GM19455 (cell line): ENCODE data around the gene SMYD1.

Source experiments
- ATAC-seq: cut with Tn5 transposase; IDR thresholded peaks from one replicate; pipeline ENCODE4 v1.9.1; 2021; ENCODE audit not compliant: unreplicated experiment

SMYD1 gene

DNA sequence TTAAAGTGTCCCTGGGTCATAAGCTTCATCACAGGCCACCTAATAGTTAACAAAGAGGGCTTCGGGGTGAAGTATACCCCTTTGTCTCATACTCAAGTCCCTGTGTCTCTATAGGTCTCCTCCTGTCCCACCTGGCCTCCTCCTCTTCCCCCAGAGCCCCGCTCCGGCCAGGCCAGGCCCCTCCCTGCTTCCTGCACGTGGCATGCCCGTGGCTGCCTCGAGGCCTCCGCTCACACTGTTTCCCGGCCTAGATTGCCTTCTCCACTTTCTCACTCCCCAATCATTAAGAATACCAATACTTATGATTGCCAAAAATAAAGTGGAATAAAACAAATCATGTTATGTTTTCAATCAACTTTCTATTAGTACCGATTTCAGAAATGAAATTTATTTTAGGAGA, 18.8 kb downstream of the SMYD1 start:
- no peak for ATAC-seq

DNA sequence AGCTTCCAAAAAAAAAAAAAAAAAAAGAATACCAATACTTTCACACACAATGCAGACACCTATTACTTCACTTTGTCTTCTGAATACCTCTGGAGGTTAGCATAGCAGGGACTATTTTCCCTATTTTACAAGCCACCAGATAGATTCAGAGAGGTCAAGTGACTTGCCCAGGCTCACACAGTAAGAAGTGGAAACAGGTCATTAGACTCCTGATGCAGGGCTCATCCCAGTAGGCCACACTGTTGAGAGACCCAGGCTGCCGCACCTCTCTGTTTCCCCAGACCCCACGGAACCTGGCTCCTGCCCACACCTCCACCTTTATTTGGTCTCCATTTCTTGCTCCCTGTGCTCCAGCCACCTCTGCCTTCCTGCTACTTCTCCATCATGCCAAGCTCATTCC, 19.4 kb downstream of the SMYD1 start:
- no peak for ATAC-seq

DNA sequence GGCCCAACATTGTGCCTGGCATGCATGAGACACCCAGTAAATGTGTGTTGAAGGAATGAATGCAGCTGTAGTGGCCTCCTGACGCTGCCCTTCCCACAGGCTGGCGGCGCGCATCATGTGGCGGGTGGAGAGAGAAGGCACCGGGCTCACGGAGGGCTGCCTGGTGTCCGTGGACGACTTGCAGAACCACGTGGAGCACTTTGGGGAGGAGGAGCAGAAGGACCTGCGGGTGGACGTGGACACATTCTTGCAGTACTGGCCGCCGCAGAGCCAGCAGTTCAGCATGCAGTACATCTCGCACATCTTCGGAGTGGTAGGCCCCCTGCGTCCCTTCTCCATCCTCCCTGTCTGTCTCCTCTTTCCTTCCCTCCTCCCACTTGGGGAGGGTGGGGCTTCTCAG, 20.1 kb downstream of the SMYD1 start:
- ATAC-seq: no peak

DNA sequence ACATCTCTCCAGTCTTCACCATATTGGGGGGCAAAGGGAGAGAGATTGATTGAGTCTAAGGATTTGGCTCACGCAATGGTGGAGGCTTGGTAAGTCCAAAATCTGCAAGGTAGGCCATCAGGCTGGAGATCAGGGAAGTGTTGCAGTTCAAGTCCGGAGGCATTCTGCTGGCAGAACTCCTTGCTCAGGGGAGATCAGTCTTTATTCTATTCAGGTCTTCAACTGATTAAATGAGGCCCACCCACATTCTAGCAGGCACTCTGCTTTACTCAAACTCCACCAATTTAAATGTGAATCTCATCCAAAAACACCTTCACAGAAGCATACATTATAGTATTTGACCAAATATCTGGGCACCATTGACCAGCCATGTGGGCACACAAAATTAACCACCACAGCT, 21.4 kb downstream of the SMYD1 start:
- ATAC-seq: no peak

DNA sequence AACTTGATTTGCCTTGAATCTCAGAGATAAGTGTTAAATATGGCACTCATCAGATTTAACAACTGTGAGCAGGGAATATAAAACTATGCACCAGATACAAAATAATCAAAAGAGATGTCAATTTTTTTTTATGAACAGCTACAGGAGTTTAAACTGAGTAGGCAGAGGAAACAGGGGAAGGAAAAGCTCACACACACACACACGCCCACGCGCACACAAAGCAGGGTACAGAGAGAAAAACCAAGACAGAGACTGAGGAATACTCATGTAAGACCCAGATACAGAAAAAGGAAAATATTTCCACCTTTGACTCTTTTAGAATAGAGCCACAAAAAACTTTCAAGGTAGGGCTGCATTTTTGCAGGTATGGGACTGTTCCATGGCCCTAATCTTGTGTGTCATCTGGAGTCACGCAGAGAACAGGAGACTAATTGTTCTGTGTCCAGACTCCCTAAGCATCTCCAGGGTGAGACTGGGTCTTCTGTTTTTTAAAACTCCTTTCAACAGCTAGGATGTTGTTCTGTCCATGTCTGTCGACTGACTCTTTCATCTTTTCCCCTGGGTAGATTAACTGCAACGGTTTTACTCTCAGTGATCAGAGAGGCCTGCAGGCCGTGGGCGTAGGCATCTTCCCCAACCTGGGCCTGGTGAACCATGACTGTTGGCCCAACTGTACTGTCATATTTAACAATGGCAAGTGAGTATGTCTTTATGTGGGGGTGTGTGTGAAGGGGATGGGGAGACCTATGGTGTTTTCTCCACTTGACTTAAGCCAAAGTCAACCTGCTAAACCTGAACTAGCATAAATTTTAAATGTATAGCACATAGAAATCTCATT, 23.0 kb downstream of the SMYD1 start:
- no peak for ATAC-seq

DNA sequence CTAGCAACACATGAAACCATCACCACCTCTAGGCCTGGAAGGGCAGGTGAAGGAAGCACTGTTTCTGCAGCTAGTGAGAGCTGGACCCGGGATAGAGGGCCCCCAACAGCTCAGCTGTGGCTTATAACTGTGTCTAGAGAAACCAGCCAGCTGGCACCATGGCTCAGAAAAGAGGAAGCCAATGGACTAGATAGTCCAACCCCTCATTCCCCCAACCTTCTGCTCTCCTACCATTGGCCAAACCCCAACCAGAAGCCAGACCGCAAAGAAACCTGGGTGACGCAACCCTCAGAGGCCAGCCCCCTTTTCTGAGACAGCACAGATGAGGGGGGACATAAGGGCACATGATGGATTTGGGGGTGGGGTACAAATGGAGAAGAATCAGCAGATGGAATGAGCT, 24.3 kb downstream of the SMYD1 start:
- ATAC-seq: no peak

DNA sequence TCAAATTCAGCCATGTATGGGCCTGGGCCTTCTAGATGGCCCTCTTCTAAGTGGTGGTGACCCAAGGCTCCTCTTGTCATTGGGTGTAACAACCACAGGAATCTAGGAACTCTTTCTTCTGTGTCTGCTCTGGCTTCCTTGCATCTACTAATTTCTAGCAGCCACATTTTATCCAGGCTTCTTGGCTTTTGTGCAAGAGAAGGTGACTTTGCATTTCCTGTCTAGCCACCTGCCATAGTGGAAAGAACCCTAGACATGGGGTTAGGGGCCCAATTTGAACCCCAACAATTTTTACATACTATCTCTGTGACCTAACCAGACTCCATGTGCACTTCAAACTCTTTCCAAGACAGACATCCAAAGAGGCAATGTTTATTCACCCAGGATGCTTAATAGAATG, 25.1 kb downstream of the SMYD1 start:
- no peak for ATAC-seq

DNA sequence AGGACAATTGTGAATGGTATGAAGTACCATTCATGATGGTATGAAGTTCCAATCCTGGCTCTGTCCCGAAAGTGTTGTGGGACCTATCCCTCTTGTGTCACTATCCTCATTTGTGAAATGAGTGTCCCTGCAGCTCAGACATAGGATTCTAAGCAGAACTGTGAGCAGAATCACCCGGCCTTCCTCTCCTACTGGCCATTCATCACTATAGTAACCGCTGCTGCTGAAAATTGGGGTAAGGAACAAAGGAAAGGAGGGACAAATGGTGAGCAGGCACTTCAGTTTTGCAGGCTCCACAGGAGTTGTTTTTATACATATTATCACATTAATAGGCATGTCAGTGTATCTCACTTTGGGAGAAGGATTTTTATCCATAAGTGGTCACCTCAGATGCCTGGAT, 27.4 kb downstream of the SMYD1 start:
- ATAC-seq: no peak

DNA sequence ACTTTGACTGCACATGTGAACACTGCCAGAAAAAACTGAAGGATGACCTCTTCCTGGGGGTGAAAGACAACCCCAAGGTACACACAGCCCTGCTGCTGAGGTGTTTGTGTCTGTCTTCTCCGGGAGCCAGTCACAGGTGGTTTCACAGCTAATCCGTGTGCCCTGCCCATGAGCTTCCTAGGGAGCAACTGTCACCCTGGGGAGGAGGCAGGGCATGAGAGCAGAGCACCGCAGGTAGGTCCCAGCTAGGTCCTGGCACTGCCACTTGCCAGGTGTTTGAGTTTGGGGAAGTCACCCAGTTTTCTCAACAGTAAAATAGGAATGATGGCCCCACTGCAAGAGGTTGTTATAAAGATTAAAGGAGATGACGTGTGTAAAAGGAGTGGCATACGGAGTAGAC, 29.1 kb downstream of the SMYD1 start:
- no peak for ATAC-seq

DNA sequence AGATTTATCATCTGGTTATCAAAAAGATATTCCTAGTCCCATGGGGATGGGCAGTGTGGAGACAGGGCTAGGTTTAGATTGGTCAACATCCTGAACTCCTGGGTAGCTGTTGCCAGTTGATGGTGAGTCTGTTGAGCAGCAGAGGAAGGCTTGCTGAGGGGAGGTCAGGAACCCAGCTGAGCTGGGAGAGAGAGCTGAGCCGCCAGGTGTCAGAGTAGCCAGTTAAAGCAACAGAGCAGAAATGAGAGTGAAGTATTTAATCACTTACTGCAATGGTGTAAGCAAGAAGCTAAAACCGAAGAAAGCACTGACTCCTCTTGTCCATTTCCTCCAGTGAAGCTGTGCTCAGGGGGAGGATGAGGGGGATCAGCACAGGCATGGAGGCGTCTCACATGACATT, 29.6 kb downstream of the SMYD1 start:
- no peak for ATAC-seq

DNA sequence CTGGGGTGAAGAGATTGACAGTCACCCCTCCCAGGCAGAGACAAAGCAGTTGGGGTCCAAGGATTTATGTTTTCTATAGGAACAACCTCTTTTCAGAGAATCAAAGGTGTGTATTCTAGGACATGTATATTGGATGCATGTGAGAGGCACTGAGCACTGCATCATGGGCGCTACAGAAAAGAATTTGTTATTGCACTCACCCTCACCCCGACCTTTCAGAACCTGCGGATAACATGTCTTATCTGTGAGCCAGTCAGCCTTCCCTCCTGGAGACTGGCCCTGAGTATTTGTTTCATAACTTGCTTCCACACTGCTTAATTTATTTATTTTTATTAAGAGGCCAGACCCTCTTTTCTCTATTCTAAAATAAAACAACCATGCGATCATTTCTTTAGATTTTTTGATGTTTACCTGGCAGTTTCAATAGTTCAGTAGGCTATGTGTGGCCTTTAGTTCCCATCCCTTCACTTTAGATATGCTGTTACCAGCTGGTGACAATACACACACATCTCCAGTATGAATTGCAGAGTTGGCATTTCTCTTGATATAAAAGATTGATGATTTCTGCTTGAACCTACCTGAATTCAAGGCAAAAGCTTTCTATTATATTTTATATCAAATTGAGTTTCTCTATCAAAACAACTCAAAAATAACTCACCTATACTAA, 30.4 kb downstream of the SMYD1 start:
- ATAC-seq: no peak

DNA sequence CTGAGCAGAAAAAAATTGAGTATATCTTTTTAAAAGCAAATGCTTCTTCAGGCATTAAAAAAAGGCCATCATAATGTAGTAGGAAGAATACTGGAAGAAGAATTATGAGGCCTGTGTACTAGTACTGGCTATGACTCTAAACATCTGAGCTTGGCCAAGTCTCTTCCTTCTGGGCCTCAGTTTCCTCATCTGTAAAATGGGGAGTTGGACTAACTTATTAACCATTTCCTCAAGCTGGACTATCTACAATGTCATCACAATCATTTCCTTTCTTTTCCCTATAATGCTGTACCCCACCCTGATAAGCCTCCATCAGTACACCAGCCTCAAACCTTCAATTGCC, 30.9 kb downstream of the SMYD1 start:
- no peak for ATAC-seq

DNA sequence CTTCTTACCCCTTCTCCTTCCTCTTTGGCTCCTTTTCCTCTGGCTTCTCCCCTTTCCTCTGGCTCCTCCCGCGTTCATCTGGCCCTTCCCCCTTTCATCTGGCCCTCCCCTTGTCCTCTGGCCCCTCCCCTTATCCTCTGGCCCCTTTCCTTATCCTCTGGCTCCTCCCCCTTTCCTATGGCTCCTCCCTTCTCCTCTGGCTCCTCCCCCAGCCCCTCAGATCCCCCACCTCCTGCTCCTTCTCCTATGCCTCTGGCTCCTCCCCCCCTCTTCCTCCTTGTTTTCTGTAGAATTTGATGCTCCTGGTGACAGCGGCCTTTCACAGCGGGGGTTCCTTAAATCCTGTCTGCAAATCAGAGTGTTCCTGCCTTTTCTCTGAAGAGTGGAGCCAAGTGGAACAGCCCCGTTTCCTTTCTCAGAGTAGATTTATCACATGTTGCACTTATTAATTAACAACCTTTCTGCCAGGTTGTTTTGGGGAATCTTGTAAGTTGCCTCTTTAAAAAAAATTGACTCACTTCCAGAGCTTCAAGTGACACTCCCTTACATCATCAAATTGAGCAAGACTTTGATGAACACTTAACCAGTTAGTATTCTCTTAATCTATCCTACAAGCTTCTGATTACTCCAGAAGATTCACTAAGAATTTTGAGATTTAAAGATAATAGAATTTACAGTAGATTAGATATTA, 32.3 kb downstream of the SMYD1 start:
- no peak for ATAC-seq

DNA sequence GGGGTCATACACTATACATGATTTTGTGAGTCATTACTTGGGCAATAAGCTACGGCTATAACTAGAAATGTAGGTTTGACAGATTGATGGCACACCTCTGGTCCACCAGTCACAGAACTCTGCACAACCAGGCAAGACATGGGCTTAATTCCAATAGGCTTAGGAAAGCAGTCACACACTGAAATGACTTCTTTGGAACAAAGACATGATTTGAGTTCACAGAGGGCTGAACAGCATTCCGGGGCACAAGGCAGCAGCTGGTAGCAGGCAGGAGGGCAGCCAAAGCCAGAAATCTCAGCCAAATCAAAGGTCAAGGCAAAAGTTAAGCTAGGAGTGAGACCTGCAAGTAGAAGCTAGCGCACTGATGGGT, 32.8 kb downstream of the SMYD1 start:
- ATAC-seq: no peak

DNA sequence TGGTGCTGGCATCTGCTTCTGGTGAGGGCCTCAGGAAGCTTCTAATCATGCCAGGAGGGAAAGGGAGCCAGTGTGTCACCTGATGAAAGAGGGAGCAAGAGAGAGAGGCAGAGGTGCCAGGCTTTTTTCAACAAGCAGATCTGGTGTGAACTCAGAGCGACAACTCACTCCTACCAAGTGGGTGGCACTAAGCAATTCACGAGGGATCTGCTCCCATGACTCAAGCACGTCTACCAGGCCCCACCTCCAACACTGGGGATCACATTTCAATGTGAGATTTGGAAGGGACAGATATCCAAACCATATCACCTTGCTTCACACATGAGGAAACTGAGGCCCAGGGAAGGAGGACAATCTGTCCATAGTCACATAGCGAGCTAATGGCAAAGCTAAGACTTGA, 41.2 kb downstream of the SMYD1 start:
- no peak for ATAC-seq

DNA sequence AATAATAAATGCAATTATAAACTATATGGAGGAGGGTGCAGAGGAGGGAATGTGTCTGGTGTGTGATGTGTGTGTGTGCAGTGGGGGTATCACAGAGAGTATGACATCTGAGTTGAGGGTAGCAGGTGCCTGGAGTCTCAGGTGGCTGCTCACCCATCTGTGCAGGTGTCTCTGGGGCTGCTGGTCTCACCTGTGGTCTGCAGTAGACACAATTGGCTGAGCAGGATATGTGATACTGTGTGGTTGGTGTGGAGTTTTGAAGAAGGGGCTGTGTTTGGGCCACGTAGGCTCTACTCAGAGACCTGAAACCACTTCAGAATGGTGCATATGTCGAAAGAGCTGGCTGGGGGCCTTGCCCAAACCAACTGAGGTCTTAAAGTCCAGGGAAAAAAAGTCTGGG, 43.2 kb downstream of the SMYD1 start:
- no peak for ATAC-seq

DNA sequence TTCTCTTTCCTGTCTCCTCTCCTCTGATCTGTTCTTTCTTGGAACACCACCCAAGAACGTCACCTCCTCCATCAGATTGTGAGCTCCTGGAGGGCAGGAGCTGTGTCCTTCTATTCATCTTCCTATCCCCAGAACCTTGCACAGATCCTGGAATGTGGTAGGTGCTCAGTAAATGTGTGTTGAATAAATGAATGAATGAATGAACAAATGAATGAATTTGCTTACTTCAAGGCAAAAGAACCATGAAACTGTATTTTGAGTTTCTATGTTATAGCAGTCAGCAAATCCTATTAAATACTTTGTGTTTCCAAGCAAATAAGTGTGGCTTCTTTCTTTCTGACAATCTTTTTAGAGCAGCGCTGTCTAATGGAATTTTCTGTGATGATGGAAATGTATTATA, 45.4 kb downstream of the SMYD1 start:
- no peak for ATAC-seq

DNA sequence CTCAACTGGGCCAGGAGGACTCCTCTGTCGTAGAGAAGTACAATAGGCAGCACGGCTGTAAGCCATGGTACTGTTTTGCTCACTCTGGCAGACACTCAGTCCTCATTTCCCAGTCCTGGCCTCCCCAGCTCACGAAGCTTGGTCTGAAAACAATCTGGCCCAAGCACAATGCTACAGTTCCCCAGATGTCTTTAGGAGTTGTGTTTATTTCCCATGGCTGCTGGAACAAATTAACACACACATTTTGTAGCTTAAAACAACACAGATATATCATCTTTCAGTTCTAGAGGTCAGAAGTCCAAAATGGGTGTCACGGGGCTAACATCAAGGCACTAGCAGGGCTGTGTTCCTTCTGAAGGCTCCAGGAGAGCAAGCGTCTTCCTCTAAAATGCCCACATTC, 47.3 kb downstream of the SMYD1 start:
- no peak for ATAC-seq

DNA sequence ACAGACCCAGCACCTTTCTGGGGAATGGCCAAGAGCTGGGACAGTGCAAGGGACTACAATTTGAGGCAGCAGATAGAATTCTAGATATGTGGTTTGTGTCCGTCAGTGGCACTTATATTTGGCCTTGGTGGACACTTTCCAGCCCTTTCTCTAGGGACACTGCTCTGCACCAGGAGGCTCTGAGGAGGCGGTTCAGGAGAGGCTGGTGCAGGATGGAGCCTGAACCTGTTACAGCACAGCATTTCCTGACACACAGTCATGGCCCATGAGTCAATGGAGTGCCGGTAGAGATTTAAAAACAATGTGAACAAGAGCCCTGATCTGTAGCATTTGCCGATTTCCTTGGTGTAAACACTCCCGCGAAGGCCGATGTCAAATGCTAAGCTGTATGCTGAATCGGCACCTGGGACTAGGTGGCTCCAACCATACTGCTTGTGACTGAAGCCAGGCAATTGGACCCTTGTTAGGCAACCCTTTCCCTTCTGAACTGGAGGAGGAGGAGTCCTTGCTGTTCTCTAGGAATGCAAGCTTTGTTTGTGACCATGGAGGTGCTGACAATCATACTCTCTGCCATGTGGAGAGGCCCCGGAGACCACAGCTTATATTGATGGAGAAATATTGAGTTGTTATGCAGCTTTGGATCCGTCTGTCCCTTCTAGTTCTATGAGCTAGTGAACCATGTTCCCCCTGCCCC, 48.3 kb downstream of the SMYD1 start:
- no peak for ATAC-seq

DNA sequence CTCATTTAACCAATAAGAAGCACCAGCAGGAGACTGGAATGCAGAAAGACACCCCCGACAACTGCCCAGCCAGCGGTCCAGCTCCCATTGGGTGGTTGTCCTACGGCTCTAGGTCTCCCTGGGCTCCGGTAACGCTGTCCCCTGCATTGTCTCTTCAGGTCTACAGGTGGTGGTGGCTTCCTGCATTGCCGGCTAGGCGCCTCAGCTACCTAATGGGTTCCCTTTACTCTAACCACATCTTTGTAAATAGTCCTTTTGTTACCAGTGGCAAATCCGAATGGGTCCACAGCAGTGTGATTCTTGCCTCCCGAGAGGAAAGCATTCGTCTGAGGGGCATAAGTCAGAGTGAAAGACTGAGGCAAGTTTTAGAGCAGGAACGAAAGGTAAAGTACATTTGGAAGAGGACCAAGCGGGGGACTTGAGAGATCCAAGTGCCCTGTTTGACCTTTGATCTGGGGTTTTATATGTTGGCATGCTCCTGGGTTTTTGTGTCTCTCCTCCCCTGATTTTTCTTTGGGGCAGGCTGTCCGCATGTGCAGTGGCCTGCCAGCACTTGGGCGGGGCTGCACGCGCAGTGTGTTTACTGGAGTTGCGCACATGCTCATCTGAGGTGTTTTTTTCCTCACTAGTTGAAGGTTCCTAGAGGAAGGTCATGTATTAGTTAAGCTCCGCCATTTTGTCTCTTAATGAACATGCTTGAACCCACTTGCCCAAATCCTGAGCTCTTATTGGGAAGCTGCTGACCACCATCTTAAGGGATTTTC, 49.2 kb downstream of the SMYD1 start:
- ATAC-seq: no peak

DNA sequence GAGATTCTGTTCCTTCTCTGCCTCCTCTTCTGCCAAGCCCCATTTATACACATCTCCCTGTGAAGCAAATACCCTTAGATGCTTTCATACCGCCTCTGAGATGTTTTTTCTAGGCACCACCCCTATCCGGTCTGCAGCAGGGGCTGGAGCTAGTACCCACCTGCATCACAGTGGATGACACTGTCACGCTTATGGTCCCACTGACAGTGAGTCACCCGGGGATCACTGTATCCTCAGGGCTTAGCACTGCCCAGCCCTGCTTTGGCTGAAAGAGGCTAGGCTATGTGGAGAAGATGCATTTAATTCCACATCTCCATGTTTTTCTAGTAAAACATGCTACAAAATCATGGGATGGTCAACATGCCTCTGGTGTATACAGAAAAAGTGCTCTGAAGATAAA, 50.3 kb downstream of the SMYD1 start:
- no peak for ATAC-seq
